Gastroesophageal sphincter (tissue), 3 donors: ENCODE measurements around the gene EFTUD2.

Experiments
- CTCF ChIP-seq, 4 experiments: fragments of 200-600 bp in 2 of 4; fragments of 450-650 bp in 2 of 4; sonication (generic) in 1 of 4; IDR thresholded peaks; one replicate each; pipeline ENCODE4 v1.5.1; 2017 to 2019; ENCODE audit warnings: antibody characterized with exemption in 4 of 4, mild to moderate bottlenecking in 2 of 4, moderate library complexity in 2 of 4
- EP300 ChIP-seq: sonication (generic); formaldehyde crosslinking; IDR thresholded peaks from one replicate; pipeline ENCODE4 v1.6.1; 2017; ENCODE audit warnings: antibody characterized with exemption, mild to moderate bottlenecking
- POLR2A ChIP-seq, 2 donors: fragments of 450-650 bp; IDR thresholded peaks; one replicate each; pipeline ENCODE4 v1.6.1; 2017; ENCODE audit warnings: antibody characterized with exemption in 2 of 2, mild to moderate bottlenecking in 2 of 2, moderate library complexity in 1 of 2
- POLR2AphosphoS5 ChIP-seq: sonication (generic); formaldehyde crosslinking; IDR thresholded peaks from one replicate; pipeline ENCODE4 v1.6.1; 2017; ENCODE audit warnings: antibody characterized with exemption

GRCh38 chr17:44807817-44808155, 91.5 kb downstream of the EFTUD2 start:
- TF ChIP-seq CTCF (IDR thresholded peaks at IDR 0.05) (no peak), EP300 (no peak), POLR2A (IDR thresholded peaks at IDR 0.05) (no peak), POLR2AphosphoS5 (no peak)
